ENCODE results near the gene TLE5.
"Not testable (repeated sequence)": the region's sequence is repeated elsewhere in the genome, so short reads cannot be mapped to it uniquely, and the experiment has no call there.

The TLE5 gene

DNA sequence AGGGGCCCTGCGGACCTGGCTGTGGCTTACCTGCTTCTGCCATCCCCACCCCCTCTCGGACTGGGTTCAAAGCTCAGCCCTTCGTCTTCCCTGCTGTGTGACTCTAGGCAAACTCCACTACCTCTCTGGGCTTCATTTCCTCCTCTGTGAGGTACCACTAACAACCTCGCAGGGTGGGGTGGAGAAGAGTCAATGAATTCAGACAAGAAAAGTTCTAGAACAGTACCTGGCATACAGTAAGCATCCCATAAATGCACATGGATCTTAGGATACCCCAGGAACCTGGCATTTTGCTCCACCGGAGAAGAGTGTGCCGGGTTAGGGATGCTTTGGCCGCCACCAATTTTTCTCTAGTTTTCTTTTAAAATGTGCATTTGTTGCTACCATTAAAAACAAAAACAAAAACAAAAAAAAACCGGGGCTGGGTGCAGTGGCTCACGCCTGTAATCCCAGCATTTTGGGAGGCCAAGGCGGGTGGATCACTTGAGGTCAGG is 3.4 kb downstream of the TLE5 start:
- DNase-seq = no peak

DNA sequence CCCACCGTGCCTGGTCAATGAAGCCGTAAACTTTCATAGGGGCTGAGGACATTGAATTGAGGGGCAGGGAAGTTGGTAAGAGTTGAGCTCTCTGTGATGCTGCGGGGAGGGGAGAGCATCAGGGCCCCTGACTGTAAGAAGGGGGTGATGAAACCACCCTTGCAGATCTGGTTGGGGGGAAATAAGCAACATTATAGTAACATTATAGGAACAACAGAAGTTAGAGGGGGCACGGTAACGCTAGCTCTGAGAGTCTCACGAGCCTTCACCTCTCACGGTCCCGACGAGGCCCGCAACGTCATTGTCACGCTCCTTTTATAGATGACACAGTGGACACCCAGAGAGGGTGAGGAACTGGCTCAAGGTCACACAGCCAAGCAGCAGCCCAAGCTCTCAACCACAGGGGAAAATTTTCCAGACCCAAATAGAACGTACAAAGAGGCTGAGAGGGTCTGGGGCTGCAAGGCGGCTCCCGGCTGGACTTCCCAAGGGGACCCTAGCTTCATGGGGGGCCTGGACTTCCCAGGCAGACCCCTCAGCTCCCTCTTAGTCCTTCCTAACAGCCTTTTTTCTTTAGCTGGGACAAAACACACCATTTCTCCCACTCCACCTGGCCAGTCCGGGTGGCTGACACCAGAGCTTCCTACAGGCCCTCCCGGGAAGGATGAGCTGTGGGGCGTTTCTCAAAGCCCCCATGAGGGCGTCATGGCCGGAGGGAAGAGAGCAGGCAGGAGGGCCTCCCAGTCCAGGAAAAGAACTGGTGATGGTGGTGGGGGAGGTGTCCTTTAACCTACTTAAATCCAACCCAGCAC is 4.1 kb downstream of the TLE5 start:
- no peak for DNase-seq

DNA sequence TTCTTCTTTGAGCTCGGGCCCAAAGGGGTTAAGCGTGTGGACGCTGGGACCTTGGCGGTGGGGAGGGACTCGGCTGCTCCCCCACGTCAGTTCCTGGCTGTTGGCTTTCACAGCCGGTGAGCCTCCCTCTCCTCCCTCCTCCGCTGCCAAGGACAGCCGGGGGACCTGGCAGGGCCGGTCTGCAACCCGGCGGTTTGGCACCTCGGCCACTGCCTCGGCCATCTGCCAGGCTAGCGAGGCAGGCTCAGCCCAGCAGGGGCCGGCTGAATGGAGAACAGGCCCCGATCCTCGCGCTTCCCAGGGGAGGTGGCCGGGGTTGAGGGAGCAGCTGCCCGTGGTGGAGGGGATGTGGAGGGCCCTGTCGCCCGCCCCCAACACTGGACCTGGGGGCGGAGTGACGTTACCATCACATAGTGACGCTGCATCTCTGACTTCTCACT is 5.0 kb downstream of the TLE5 start:
- DNase-seq = peak; percentile 26

DNA sequence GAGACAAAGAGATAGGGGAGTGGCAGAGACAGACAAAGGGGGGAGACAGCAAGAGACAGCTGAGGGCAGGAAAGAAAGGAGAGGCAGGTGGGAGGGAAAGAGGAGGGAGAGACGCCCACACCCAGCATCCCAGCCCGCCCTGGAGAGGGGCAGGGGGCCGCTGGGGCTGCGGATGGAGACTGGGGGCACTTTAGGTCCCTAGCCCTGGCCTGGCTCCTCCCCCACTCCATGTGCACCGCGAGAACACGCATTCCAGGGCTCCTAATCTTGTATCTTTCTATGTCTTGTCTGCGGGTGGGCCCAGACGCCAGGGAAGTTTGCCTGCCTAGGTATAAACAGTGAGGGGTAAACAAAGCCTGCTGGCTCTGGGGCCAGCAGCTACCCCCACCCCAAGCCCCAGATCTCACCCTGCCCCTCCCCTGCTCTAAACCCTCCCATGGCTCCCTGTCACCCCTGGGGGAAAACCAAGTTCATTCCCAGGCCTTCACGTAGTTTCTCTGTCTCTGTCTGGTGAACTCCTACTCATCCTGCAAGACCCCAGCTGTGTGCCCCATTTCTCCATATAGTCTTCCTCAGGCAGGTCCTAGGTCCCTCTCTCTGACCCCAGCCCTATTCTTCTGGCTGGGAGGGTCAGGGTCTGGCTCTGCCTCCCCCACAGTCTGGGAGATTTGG is 5.7 kb downstream of the TLE5 start:
- no peak for DNase-seq

DNA sequence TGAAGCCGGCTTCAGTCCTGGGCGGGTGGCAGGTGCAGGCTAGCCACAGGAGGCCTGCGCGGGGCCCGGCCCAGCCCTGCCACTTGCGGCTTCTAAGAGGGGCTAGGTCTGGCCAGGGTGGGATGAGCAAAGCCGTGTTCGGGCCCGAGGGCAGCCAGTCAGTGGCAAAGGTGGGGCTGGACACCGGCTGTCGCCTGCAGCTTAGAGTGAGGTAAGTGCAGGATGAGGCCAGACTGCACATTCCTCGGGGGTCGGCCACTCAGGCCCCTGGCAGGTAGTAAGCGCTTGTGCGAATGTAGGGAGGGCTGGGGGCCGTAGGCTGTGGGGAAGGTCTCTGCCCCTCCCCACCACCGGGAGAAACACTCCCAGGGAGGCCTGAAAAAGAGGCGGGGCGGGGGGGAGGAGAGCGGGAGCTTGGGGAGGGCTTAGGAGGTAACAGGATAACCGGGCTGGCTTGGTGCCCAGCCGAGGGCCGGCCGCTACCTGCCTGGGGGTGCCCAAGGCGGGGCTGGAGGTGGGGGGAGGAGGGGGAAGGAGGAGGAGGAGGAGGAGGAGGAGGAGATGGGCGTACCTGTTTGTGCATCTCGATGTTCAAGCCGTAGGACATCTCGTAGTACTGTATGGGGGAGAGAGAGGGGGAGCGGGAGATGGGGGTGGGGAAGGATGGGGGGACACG is 6.4 kb downstream of the TLE5 start:
- no peak for DNase-seq

DNA sequence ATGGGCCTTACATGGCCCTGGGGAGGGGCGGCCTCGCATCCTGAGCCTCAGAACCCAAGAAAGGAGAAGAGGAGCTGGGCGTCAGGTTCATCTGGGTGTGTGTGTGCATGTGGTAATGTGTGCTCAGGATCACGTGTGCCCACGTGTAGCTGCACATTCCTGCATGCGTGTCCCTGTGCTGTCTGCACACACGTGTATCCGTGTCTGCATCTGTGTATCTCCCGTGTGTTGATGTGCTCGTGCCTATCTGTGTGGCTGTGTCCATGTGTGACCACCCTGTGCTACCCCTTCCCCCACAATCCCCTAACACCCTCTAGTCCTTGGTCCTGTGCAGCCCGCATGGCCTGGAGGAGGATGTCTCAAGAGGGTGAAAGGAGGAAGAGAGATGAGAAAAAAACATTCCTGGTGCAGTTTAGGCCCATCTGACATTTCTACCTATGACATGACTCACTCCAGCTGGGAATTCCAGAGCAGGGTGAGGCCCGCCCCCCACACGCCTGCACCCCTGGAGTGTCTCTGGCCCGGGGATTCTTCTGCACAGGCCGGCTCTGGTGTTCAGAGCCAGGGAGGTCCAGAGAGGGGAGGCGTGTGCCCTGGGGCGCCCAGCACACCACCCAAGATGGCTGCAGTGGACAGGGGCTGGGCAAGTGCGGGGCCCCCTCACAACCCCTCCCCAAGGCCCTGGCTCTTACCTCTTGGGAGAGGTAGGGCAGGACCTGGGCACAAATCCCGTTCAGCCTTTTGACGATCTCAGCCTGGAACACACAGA is 7.1 kb downstream of the TLE5 start:
- DNase-seq = peak; percentile 38

DNA sequence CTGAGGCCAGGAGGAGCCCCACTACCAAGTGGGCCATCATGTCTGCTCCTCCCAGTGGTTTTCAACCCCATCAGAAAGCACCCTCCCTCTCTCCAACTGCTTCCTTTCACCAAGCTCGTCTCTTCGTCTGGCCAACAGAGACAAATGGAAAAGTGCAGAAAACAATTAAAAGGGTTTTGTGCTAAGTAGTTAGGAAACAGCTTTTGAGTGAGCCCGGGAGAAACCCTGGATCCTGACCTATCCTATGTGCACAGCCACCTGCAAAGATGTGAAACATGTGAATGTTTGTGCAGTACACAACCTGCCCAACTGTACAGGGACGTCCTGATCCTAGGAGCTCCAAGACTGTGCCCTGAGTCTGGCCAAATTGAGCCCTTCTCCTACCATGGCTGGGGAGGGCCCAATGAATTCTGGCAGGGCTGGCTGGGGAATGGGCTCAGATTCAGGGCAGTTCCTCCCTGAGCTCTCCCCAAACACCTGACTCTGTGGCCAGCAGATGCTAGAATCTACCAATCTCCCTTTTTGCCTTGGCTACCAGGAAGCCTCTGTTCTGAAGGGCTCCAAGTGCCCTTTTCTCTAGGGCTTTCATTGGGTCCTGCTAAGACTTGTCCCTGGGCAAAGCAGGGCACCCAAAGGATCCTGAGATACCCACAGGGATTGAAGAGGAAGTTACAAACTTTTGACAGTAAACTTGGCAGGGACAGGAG is 7.9 kb downstream of the TLE5 start:
- DNase-seq = no peak

DNA sequence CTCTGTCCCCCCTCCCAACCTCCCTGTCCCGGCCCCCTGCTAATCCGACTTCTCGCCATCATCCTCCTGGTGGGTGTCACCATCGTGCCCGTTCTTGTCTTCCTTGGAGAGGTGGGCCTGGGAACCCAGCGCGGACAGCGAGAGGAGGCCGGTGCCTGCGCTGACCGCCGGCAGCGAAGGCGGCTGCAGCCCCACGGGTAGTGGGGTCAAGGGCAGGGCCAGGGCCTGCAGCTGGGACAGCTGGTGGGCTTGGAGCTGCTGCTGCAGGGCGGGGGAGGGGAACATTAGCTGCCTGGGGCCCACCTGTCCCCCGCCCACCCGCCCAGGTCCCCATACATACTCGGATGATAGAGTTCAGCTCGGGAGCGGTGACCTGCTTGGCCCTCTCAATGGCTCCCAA is 8.5 kb downstream of the TLE5 start:
- DNase-seq = no peak

DNA sequence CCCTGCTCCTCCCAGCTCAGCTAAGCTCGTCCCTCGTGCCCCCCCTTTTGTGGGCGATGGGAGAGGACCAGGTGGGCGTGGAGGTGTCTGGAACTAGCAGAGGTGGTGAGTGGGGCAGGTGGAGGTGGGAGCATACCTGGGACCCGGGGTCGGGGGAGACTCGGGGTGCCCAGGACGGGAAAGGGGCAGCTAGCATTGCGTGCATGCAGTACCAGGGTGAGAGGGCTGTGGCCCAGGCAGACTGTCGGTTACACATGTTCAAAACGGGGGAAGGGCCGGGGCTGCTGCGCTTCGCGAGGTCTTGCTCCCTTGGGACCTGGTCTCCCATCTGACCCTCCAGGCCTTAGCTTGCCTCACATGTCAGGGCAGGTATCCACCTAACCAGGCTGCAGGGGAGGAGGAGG is 9.1 kb downstream of the TLE5 start:
- DNase-seq = no peak

DNA sequence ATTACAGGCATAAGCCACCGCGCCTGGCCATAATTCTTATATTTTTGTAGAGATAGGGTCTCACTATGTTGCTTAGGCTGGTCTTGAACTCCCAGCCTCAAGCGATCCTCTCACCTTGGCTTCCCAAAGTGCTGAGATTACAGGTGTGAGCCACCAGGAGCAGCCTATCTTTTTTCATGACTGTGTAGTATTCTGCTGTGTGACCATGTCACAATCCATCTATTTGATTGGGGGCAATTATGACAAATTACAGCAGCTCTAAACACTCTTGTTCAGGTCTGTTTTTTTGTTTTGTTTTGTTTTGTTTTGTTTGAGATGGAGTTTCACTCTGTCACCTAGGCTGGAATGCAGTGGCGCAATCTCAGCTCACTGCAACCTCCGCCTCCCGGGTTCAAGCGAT is 12.3 kb downstream of the TLE5 start:
- not testable (repeated sequence) for DNase-seq

DNA sequence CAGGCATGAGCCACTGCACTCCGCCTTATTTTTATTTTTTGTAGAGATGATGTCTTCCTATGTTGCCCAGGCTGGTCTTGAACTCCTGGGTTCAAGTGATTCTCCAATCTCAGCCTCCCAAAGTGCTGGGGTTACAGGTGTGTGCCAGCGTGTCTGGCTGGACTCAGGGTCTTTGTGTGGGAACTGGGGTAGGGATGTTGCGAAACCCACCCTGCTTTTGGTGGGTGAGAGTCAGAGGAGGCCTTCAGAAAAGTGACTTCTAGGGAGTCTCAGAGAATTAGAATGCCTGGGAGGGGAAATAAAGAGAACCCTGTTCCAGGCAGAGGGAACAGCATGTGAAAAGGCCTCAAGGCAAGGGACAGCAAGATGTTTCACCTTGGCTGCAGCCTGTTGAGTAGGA is 13.2 kb downstream of the TLE5 start:
- DNase-seq = no peak

DNA sequence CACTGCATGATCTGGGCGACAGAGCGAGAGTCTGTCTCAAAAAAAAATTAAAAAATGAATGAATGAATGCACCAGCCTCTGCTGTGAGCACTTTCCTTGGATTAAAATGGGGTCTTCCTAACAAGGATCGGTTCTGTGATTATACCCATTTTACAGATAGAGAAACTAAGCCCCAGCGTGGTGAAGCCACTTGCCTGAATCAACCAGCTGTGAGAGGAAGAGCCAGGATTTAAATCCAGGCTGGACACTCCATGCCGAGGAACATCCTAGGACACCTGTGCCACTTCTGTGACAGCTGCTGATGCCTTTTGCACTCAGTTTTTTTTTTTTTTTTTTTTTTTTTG is 14.1 kb downstream of the TLE5 start:
- DNase-seq = no peak

DNA sequence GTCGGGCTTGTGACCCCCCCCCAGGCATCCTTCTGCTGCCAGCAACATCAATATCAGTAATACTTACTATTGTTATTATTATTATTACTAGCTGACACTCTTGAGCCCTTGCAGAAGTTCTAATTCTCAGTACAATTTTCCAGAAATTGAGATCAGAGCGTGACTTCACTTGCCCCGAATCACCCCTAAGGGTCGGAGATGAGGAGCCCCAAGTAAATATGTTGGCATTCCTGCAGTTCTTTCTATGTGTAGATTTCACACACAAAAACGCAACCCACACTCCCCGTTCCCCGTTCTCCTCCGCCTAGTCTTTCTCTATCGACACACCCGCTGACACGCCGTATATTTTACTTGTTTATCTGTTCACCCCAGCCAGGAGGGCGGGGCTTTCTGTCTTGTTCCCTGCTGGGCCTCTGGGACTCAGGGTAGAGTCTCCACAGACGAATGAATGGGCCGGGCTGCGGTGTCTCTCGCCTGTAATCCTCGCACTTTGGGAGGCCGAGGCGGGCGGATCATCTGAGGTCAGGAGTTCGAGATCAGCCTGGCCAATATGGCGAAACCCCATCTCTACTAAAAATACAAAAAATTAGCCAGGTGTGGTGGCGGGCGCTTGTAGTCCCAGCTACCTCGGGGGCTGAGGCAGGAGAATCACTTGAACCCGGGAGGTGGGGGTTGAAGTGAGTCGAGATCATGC is 14.7 kb downstream of the TLE5 start:
- peak; percentile 87 for DNase-seq

DNA sequence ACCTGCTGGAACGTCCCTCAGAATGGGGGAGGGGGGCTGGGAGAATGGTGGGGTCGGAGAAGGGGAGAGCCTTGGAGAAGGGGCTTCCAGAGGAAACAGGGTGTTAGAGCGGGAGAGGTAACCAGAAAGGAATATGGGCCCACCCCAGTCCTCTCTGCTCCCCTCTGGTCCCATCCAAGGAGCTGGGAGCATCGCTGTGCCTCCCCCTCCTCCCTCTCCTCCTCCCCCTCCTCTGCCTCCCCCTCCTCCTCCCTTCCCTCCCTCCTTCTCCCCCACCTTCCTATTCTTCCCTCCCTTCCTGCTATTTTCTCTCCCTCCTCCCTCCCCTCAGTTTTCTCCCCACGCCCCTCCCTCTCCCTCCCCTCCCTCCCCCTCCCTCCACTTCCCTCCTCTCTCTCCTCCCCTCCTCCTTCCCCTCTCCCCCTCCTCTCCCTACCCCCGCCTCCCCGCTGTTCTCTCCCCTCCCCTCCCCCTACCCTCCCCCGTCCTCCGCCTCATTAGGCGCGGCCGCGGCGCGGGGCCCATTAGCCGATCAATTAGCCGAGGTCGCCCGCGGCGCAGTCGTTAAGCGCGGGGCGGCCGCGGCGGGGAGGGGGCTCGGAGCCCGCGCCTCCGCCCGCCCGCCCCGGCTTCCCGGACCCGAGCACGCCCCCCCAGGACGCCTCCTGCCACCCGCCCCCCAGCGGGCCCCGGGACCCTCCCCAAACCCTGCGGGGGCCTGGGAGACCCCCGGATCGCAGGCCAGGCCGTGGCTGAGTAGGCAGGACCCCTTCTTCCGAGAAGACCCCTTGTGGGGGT is 15.4 kb downstream of the TLE5 start:
- peak; percentile 43 for DNase-seq

DNA sequence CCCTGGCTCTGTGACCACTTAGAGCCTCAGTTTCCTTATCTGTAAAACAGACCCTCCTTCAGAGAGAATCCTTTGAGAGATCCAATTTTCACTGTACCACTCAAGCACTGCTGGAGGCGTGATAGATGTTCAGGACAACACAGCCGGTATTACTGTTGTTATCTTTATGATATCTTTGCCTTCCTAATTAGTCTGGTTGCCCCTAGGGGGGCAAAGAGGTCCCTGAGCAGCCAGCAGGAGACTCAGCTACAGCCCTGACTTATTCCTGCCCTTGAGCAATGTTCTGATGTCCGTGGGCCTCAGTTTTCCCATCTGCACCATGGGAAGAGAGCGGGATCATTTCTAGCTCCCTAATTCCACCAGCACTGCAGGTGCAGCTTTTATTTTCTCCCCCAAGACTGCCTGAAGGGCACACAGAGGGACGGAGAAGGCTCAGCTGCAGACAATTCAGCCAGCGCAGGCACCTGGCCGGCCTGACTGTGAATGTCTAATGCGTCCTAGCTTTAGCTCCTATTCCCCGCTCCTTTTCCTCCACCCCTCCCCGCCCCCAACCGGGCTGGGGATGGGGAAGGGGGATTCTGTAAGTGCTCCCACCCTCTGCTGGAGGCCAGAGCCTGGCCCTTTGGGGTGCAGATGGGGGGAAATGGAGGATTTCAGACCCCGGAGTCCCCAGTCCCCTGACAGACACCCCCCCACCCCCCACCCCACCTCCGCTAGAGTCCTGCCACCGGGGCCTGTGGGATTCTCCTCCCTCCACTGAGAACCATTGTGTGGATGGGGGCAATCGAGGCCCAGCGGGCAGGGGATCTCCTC is 16.2 kb downstream of the TLE5 start:
- no peak for DNase-seq

DNA sequence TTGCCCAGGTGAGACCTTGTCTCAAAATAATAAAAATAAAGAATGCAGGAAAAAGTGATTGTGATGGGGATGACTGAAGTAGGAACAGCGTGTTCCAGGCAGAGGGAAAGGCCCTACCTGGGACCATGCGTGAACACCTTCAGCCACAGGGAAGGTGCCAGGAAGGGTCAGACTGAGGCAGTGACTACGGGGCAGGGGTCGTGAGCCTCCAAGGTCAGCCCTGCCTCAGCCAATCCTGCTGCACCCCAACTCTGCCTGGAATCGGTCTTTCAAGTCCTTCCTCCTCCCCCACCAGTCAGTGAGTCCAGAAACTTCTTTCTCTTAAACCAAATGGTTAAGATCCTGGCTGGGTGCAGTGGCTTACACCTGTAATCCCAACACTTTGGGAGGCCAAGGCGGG is 17.1 kb downstream of the TLE5 start:
- no peak for DNase-seq

DNA sequence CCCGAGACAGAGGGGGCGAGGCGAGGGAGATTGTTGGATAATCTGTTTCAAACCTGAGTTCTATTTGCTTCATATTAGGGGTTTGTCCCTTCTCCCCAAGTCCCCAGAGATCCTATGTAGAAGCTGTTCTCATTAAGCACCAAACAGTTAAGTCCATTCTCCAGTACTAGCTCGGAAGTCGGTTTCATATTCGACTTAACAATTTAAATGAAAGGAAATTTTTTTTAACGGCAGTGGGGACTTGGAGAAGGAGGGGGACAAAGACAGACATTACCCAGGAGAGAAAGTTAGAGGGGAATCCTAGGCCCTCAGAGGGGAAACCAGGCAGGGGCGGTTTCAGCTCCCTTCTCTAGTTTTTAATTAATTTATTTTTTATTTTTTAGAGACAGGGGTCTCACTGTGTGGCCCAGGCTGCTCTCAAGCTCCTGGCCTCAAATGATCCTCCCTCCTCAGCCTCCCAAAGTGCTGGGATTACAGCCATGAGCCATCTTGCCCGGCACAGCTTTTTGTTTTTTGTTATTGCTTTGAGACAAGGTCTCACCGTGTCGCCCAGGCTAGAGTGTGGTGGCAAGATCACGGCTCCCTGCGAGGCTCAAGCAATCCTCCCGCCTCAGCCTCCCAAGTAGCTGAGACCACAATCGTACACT is 19.6 kb downstream of the TLE5 start:
- no peak for DNase-seq

DNA sequence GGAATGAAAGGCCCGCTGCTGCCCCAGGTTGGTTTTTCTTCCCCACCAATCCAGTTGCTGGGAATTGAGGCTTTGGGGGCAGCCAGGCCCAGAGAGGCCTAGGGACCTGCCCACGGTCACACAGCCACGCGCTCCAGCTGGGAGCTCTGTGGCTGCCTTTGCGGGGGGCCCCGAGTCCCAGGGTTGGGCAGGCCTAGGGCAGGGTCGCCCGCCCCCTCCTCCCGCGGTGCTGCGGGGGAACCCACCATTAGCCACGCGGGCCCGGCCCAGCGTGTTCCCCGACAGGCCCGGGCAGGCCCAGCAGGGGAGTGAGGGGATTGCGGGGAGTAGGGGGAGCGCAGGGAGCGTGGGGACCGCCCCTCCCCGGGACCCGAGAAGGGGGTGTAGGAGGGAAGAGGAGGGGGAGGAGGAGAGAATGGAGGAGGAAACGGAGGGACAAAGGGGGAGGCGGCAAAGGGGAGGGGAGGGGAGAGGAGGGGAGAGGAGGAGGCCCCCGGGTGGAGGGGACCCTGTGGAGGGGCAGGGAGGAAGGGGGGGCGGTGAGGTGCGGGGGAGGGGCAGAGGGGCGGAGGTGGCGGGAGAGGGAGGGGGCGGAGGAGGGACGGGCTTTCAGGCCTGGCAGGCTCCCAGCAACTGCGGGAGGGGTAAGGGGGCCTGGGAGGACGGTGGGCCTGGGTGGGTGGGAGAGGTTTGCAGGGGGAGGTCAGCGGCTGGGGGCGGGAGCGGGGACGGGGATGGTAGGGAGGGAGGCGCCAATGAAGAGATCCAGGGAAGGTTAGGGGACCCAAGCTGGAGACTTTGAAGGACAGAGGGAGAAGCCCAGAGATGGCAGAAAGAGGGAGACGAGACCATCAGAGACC is 20.3 kb downstream of the TLE5 start:
- DNase-seq = no peak

DNA sequence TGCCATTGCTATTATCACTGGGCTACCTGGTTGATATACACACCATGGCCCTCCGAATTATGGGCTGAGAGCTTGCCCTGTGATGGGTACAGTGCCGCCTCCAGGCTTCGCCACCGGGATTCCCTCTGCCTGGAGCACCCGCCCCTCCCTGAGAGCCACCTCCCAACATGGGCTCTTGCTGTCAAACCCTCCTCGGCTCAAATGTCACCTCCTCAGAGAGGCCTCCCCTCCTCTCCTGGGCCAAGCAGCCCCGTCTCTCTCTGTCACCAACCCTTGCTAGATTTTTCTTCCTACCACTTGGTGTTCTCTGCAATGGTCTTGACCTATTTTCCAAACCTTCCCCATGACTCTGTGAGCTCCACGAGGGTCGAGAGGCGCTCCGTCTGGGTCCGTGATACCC is 21.0 kb downstream of the TLE5 start:
- DNase-seq = no peak
